MM.1S (cell line): Measurements from ENCODE around the gene CA10.

Source experiments
- CTCF ChIP-seq: fragments of 300-600 bp; sonication (generic); IDR thresholded peaks from 2 replicates; pipeline ENCODE4 v1.5.1; 2016; ENCODE audit warnings: antibody characterized with exemption, low read length, mixed read lengths
- EZH2phosphoT487 ChIP-seq: fragments of 300-600 bp; sonication (generic); IDR thresholded peaks from 2 replicates; pipeline ENCODE4 v1.6.1; 2018; ENCODE audit warnings: antibody characterized with exemption, low read length

- TF ChIP-seq EZH2phosphoT487 = no peak
- TF ChIP-seq CTCF = peak; percentile 80
These were observed 572.9 kb downstream of the CA10 start for GRCh38 chr17:51585514-51586104.
